ENCODE results near the gene WDR46.
"Not testable (repeated sequence)": the region's sequence is repeated elsewhere in the genome, so short reads cannot be mapped to it uniquely, and the experiment has no call there.

The WDR46 gene

GRCh38 chr6:33285214-33285613 is 3.8 kb downstream of the WDR46 start:
- DNase-seq = not testable (repeated sequence)

DNA sequence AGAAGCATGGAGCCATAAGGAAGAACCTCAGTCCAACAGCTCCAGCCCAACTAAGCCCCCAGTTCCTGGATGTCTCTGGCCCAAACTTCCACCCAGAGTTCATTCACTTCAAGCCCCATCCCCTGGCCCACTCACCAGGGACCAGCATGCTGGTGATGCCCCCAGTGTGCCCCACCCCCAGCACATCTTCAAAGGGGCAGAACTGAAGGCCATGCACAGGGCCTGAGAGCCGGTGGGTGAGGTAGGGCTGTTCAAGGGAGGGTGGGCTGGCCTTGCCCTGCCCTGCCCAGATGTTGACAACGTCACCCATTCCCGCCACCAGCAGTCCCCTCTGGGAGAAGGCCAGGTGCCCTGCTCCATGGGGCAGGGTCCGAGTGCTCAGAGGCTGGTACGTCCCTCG is 8.5 kb downstream of the WDR46 start:
- DNase-seq = no peak

- DNase-seq = no peak
Measured at GRCh38 chr6:33279971-33280511, 9.0 kb downstream of the WDR46 start.

DNA sequence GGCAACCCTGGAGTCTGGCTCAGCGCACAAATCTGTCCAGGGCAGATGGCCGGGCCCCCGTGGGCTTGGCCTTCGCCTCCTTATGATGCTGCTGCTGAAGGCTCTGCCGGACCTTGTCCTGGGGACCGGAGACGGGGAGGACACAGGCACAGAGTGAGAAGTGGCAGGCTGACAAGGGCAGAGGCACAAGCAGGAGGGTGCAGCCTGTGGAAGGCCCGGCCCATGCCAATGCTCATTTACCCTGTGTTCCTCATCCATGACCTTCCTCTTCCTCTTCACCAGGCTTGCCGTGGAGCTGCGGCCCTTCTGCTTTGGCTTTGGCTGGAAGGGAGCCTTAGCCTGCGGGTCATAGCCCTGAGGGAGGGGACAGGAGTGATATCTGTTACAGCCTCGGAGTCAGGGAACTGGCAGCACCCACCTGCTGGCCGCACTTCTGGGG is 9.8 kb downstream of the WDR46 start:
- no peak for DNase-seq

DNA sequence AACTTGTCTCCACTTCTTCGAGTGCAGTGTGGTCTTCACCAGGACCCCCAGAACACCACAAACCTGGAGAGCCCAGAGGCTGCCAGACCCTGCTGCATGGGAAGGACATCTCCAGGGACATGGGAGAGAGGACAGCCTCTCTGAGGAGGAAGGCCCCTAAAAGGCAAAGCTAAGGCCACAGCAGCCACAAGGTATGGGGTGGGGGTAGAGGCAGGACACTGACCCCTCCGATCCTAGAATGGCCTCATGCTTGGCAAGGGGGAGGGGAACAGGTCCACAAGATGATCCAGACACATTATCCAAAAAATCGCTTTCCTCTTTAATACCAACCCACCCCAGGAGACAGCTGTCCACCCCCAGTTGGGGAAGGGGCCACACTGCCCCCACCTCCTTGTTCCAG is 10.2 kb downstream of the WDR46 start:
- no peak for DNase-seq

DNA sequence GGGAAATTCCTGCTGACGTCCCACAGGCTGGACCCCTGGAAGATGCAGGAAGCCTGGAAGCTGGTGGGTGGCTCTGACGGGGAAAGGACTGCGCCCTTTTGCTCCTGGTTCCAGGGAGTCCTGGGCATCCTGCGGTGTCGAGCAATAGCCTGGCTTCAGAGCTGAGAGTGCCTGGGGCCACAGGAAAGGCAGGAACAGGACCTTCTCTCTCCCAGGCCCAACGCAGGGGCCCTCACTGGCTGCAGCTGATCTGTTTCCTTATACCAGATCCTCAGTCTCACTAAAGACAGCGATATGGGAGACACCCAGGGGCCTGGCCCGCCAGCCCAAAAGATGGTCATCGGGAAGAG is 10.7 kb downstream of the WDR46 start:
- DNase-seq = no peak

DNA sequence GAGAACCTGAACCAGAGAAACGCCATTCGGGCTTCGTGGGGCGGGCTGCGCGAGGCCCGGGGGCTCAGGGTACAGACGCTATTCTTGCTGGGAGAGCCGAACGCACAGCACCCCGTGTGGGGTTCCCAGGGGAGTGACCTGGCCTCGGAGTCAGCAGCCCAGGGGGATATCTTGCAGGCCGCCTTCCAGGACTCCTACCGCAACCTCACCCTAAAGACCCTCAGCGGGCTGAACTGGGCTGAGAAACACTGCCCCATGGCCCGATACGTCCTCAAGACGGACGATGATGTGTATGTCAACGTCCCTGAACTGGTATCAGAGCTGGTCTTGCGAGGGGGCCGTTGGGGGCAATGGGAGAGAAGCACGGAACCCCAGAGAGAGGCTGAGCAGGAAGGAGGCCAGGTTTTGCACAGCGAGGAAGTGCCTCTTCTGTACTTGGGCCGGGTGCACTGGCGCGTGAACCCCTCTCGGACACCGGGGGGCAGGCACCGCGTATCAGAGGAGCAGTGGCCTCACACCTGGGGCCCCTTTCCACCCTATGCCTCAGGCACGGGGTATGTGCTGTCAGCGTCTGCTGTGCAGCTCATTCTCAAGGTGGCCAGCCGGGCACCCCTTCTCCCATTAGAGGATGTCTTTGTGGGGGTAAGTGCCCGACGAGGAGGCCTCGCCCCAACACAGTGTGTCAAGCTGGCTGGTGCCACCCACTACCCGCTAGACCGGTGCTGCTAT is 11.2 kb downstream of the WDR46 start:
- peak in 1 of 2 experiments; percentile 40 for DNase-seq

GRCh38 chr6:33276864-33277662 is 12.0 kb downstream of the WDR46 start, which contains the start of gene B3GALT4:
B3GALT4 (plus strand) TSS chr6:33277123; CDS start chr6:33277420, 297 bp downstream.
- peak; percentile 80 to 86 for DNase-seq

DNA sequence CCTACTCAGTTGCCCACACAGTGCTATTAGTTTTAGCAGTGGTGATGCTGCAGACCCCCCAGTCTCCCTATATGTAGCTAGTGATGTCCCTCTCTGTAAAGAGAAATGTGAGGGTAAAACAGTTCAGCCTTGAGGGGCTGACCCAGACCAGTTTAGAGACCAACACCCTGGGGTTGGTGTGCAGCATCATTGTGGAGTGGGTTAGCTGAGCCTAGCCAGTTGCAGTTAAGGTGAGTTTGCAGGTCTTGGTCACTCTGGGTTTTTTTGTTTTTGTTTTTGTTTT is 12.5 kb downstream of the WDR46 start:
- no peak for DNase-seq

- DNase-seq = not testable (repeated sequence)
Measured at GRCh38 chr6:33275795-33276580, 13.1 kb downstream of the WDR46 start.

GRCh38 chr6:33273924-33274902 is 14.8 kb downstream of the WDR46 start:
- no peak for DNase-seq

- DNase-seq = no peak
Measured at GRCh38 chr6:33273129-33273923, 15.7 kb downstream of the WDR46 start.

DNA sequence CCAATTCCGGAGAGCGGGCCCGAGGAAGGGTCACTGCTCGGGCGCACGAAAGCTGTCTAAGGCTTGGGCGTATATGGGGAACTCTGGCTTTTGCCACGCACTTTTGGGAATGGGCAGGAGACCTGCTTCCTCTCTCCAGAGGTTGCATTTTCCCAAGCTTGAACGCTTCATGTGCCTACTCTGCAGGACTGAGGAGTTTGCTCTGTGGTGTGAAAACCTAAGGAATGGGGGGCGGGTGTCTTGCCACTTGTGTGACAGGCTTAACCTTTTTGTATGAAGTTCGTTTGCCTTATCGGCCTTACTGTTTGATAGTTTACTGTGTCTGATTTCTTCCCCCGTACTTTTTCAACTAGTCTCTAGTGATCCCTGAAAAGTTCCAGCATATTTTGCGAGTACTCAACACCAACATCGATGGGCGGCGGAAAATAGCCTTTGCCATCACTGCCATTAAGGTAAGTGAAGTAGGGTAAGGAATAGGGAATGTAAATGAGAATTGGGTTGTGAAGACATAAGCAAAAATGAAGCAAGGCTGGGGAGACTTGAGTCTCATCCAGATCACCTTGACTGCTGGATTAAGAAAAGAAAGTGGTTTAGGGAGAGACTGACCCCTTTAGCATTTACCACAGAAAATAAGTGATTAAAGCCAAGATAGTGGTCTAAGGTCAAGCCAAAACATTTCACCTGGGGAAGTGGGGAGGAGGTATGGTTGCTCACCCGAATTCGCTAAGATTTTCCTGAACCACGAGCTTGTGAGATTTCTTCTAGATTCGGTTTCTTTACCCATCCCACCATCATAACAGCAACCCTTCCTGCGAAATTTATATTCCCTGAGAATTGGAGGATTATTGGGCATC is 16.5 kb downstream of the WDR46 start:
- no peak for DNase-seq

- peak; percentile 86 to 91 for DNase-seq
Measured at GRCh38 chr6:33271468-33272274, 17.4 kb downstream of the WDR46 start, which contains the start of the genes RPS18 and VPS52. RPS18 (plus strand) TSS chr6:33272075; CDS start chr6:33272120, 45 bp downstream. VPS52 (minus strand) TSS chr6:33271876; CDS start chr6:33271675, 201 bp downstream.

DNA sequence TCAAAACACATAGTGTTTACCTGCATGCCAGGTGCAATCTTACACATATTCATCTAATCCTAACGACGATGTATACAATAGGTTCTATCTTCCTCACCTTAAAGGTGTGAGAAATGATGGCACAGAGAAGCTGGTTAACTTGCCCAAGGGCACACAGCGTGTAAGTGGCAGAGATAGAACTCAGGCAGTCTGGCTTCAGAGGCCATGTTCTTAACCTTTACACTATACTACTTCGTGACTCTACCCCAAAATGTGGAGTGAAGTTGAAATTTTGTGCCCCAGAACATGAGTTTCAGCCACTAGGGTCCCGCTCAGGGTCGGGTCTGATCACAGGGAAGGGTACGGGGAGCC is 17.9 kb downstream of the WDR46 start:
- DNase-seq = no peak

- no peak for DNase-seq
Measured at GRCh38 chr6:33264015-33264414, 25.0 kb downstream of the WDR46 start.

- not testable (repeated sequence) for DNase-seq
Measured at GRCh38 chr6:33262490-33262889, 26.5 kb downstream of the WDR46 start.

- DNase-seq = no peak
Measured at GRCh38 chr6:33259032-33259431, 30.0 kb downstream of the WDR46 start.

GRCh38 chr6:33254591-33254990 is 34.4 kb downstream of the WDR46 start:
- DNase-seq = no peak

All from activated CD4-positive, alpha-beta T cell treated with anti-CD3 and anti-CD28 coated beads, Interleukin-2, amount 50 U/mL, for 48 hours (primary cell).